ENCODE results near the gene AK1. TPM values are rescaled to one million over a fixed set of nuclear protein-coding genes. Genes with fewer than 3 reads are reported as not detected.

AK1 gene
- total and polyA plus RNA-seq, 2 of the 8 experiments (the other 6 are each of a cell fraction or from before 2014, with no cell fraction given): 37.9 to 39.2 TPM

GRCh38 chr9:127863191-127863621 lies 14.3 kb downstream of the AK1 start:
- POLR2A ChIA-PET (ENCODE audit: partially characterized antibody): interaction anchor here (0.6 to 3.5 kb wide), 4 partner anchors 9 to 261 kb away, joined by 3 to 15 read pairs (median 4); partner anchors contain the start of gene ENG
- H3K4me3 ChIP-seq (ENCODE audit: extremely low read depth in 1 of 4, insufficient read depth in 2 of 4, low read depth in 3 of 4, low read length in 4 of 4): no peak overlapping the region
- no peaks in the 10 kb centered on the region; a peak in 1 of 7 replicates for H3K27me3 ChIP-seq (replicated peaks in 1 of 4; ENCODE audit: control insufficient read depth in 3 of 4, extremely low read depth in 1 of 4, insufficient read depth in 3 of 4, low read length in 3 of 4)
- no peak overlapping the region for H2BK20ac ChIP-seq (ENCODE audit: low read length)
- H2AFZ ChIP-seq (ENCODE audit: low read length): no peak overlapping the region
- no peak overlapping the region for H2BK12ac ChIP-seq (ENCODE audit: low read depth, low read length)
- H2BK120ac ChIP-seq (replicated peaks; ENCODE audit: low read depth, low read length): no peak overlapping the region
- H2AK5ac ChIP-seq (ENCODE audit: low read depth, low read length): no peak overlapping the region
- CTCF ChIA-PET (ENCODE audit: partially characterized antibody): interaction anchor here (0.6 to 3.3 kb wide), 7 partner anchors 10 to 1185 kb away, joined by 3 to 15 read pairs (median 3); partner anchors contain the start of gene ENG
- H3K27ac ChIP-seq (ENCODE audit: low read depth, low read length): no peak overlapping the region
- 91% methylated on average over 13 of the region's 13 CpGs; no CpG with 5 or more reads in 1 of the 2 experiments for WGBS, 2 experiments (ENCODE audit: extremely low coverage in 1 of 2, insufficient coverage in 1 of 2, insufficient read length in 1 of 2, insufficient replicate concordance in 2 of 2, low coverage in 1 of 2, low lambda C conversion rate in 2 of 2, missing lambda C conversion rate in 1 of 2)
- peaks cover 4% of the 10 kb centered on the region; the same call in 1 of the 2 replicates for H3K23me2 ChIP-seq (ENCODE audit: low read depth, low read length)
- H3K4me2 ChIP-seq (ENCODE audit: insufficient read depth in 1 of 2, low read depth in 2 of 2, low read length in 2 of 2): no peak overlapping the region
- H3K14ac ChIP-seq (ENCODE audit: insufficient read length): no peak overlapping the region
- H4K20me1 ChIP-seq (replicated peaks in 1 of 2; ENCODE audit: control insufficient read depth in 1 of 2, insufficient read depth in 2 of 2, low read length in 2 of 2): peaks cover 0 to 4% of the 10 kb centered on the region in 2 experiments
- H3K4me1 ChIP-seq (replicated peaks in 1 of 4; ENCODE audit: control insufficient read depth in 3 of 4, insufficient read depth in 4 of 4, low read length in 3 of 4): peaks cover 0 to 3% (median under 1%) of the 10 kb centered on the region in 4 experiments; a peak in 1 of 7 replicates
- H4K8ac ChIP-seq (ENCODE audit: extremely low read depth, insufficient read depth, low read length): no peak overlapping the region; the same call in 1 of the 2 replicates
- no peaks in the 10 kb centered on the region; the same call in 1 of the 2 replicates for H3K79me1 ChIP-seq (ENCODE audit: low read depth, low read length)
- H3K36me3 ChIP-seq (ENCODE audit: control insufficient read depth in 2 of 4, insufficient read depth in 4 of 4, low read length in 3 of 4): no peaks in the 10 kb centered on the region
- H2BK15ac ChIP-seq (ENCODE audit: low read length): no peak overlapping the region
- no peak overlapping the region for H3K4ac ChIP-seq (replicated peaks; ENCODE audit: insufficient read length, low read depth, low read length)
- DNase-seq (ENCODE audit: low read depth in 1 of 2, low spot score in 2 of 2) (no peak), FAIRE-seq (no peak)
- H4K5ac ChIP-seq (ENCODE audit: insufficient read length, low read depth, low read length): no peak overlapping the region
- no peak overlapping the region for H3K56ac ChIP-seq (replicated peaks; ENCODE audit: insufficient read length, low read depth, low read length)
- H3K9me3 ChIP-seq (ENCODE audit: insufficient read depth in 2 of 2, low read depth in 1 of 2, low read length in 1 of 2): no peaks in the 10 kb centered on the region
- H4K91ac ChIP-seq (replicated peaks; ENCODE audit: insufficient read length, low read length): no peak overlapping the region
- H3K9ac ChIP-seq (replicated peaks in 1 of 4; ENCODE audit: extremely low read depth in 1 of 4, low read depth in 3 of 4, low read length in 3 of 4): no peak overlapping the region
- no peak overlapping the region for H3K18ac ChIP-seq (ENCODE audit: extremely low read depth, low read length)
- H3K23ac ChIP-seq (ENCODE audit: insufficient read length): no peak overlapping the region
- no peaks in the 10 kb centered on the region for H3K79me2 ChIP-seq (ENCODE audit: control insufficient read depth in 1 of 2, insufficient read depth in 2 of 2, low read length in 2 of 2)
- no peak overlapping the region for H2BK5ac ChIP-seq (ENCODE audit: low read depth, low read length)
- no peak for TF ChIP-seq YY1 (IDR thresholded peaks at IDR 0.05; ENCODE audit: low read depth, low read length)
- no peak for TF ChIP-seq RAD21 (IDR thresholded peaks at IDR 0.05 in 1 of 2, conservative IDR thresholded peaks at IDR 0.05 in 1 of 2; ENCODE audit: low read depth in 2 of 2, low read length in 2 of 2)
- TF ChIP-seq TBP (IDR thresholded peaks at IDR 0.05; ENCODE audit: low read depth, low read length): no peak
- TF ChIP-seq JUN (IDR thresholded peaks at IDR 0.05; ENCODE audit: low read depth, low read length): no peak
- no peak for TF ChIP-seq SIN3A (conservative IDR thresholded peaks at IDR 0.05 in 1 of 2, IDR thresholded peaks at IDR 0.05 in 1 of 2; ENCODE audit: low read depth in 1 of 2, low read length in 2 of 2)
- TF ChIP-seq HDAC6 (IDR thresholded peaks at IDR 0.05; ENCODE audit: low read depth, low read length): no peak
- TF ChIP-seq RFX5 (IDR thresholded peaks at IDR 0.05; ENCODE audit: borderline replicate concordance, low read depth, low read length): no peak
- no peak for TF ChIP-seq SRF (IDR thresholded peaks at IDR 0.05; ENCODE audit: low read depth, low read length)
- no peak for TF ChIP-seq ZNF274 (IDR thresholded peaks at IDR 0.05; ENCODE audit: borderline replicate concordance, extremely low read depth, low read length)
- no peak for TF ChIP-seq SUZ12 (IDR thresholded peaks at IDR 0.05; ENCODE audit: low read length)
- no peak for TF ChIP-seq HDAC2 (IDR thresholded peaks at IDR 0.05; ENCODE audit: borderline replicate concordance in 1 of 2, low read depth in 2 of 2, low read length in 2 of 2)
- TF ChIP-seq EZH2 (IDR thresholded peaks at IDR 0.05; ENCODE audit: low read depth, low read length, severe bottlenecking): no peak
- no peak for TF ChIP-seq KDM4A (IDR thresholded peaks at IDR 0.05; ENCODE audit: low read depth, low read length, severe bottlenecking)

All from H1 (cell line).